Activated naive CD4-positive, alpha-beta T cell treated with anti-CD3 and anti-CD28 coated beads, Interleukin-2, amount 50 U/mL, for 72 hours (primary cell): Measurements from ENCODE around the gene STIM2. TPM values are rescaled to one million over a fixed set of nuclear protein-coding genes. Genes with fewer than 3 reads are reported as not detected.
"Not testable (repeated sequence)": the region's sequence is repeated elsewhere in the genome, so short reads cannot be mapped to it uniquely, and the experiment has no call there.

Experiments used
- ATAC-seq, 2 donors: fragments of 150-1000 bp; cut with Tn5 transposase; 2 replicates each; pipeline ENCODE4 v1.10.0; 2021; ENCODE audit warnings: mild to moderate bottlenecking in 2 of 2, moderate library complexity in 2 of 2
- DNase-seq, 2 donors: peaks; one replicate each; pipeline ENCODE4 v3.0.0; 2021 to 2022; ENCODE audit warnings: low spot score in 2 of 2
- H3K27ac Mint-ChIP-seq, 2 donors: one replicate each; pipeline ENCODE4 v1.8.0; 2022; ENCODE audit warnings: mild to moderate bottlenecking in 2 of 2, mixed read lengths in 2 of 2
- H3K36me3 Mint-ChIP-seq, 2 donors: one replicate each; pipeline ENCODE4 v1.8.0; 2022; ENCODE audit warnings: mixed read lengths in 2 of 2
- H3K9me3 Mint-ChIP-seq, 2 donors: one replicate each; pipeline ENCODE4 v1.8.0; 2022; ENCODE audit warnings: mixed read lengths in 2 of 2
- total RNA-seq, 2 donors: library from RNA; stranded (reverse); gene quantifications; one replicate each; pipeline ENCODE4 v1.2.3, GENCODE V29; 2022

Gene STIM2
- total RNA-seq, 2 donors from 2014 or later, result 43.0 to 49.1 TPM

DNA sequence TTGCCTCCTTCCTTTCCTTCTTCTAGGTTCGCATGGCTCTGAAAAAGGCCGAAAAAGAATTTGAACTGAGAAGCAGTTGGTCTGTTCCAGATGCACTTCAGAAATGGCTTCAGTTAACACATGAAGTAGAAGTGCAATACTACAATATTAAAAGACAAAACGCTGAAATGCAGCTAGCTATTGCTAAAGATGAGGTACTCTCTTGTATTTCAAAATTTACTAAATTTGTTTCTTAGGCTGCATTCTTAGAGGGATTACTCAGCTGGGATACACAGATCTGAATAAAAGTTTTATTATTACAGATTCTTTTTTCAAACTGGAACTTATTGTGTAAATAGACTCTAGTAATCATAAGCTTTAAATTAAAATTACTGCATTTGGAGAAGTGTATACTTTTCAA, 146.9 kb downstream of the STIM2 start:
- no peaks in the 10 kb centered on the region for H3K9me3 Mint-ChIP-seq
- DNase-seq, result no peak
- no peaks in the 10 kb centered on the region for H3K36me3 Mint-ChIP-seq
- H3K27ac Mint-ChIP-seq, result no peak overlapping the region
- ATAC-seq, result no peak

DNA sequence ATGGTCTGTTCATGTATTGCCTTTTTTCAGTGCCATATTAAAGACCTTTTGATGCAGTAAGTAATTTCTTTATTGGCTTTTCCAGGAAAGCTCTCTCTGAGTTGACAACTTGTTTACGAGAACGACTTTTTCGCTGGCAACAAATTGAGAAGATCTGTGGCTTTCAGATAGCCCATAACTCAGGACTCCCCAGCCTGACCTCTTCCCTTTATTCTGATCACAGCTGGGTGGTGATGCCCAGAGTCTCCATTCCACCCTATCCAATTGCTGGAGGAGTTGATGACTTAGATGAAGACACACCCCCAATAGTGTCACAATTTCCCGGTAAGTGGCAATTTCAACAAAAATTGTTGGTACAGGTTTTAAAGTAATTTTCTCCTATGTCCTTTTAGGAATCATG, 148.0 kb downstream of the STIM2 start:
- no peaks in the 10 kb centered on the region for H3K9me3 Mint-ChIP-seq
- H3K36me3 Mint-ChIP-seq, result no peaks in the 10 kb centered on the region

DNA sequence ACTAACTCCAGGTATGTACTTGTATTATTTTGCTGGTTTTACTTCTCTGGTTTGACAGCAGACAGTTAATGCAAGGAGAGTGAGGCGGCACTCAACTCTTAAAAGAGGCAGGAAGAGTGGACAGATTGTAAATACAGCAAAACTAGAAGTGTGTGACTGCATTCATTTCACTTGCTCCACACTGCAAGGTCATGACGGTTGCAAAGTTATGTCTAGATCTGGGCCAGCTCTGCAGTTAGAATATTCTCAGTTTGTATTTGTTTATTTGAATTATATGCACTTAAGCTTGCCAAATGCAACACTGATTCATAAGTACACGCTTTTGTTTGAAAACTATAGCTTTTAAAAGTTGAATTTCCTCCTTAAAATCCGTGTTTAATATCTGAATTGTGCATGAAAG, 148.9 kb downstream of the STIM2 start:
- ATAC-seq (no peak), DNase-seq (no peak)
- Mint-ChIP-seq H3K36me3 (no peaks in the 10 kb centered on the region), H3K9me3 (no peaks in the 10 kb centered on the region), H3K27ac (no peak overlapping the region)

More for the DNA sequence above, 148.0 kb downstream of the STIM2 start:
- DNase-seq, result no peak
- H3K27ac Mint-ChIP-seq, result no peak overlapping the region
- no peak for ATAC-seq

DNA sequence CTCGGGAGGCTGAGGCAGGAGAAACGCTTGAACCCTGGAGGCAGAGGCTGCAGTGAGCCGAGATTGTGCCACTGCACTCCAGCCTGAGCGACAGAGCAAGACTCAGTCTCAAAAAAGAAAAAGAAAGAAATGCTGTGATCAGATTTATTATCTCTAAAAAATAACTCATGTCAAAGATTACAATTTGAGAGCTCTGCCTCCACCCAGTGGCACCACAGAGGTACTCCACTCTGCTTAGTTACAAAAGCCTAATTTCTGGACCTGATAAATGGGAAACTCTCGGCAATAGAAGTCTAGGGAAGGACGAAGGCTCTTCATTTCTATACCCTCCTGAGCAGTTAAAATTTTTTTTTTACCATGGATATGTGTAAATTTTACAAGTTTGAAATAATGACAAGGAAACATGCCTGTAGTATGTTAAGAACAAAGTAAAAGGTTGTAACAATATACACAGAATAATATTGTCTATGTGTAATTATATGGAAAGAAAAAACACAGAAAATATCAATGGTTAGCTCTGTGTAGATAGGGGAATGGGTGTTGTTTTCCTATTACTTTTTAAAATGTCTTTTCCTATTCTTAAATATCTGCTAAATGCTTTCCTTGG, 149.8 kb downstream of the STIM2 start:
- peak in 1 of 2 donors; percentile 31 for DNase-seq
- no peaks in the 10 kb centered on the region for H3K9me3 Mint-ChIP-seq
- no peak overlapping the region for H3K27ac Mint-ChIP-seq
- H3K36me3 Mint-ChIP-seq, result no peaks in the 10 kb centered on the region
- peak; percentile 47 to 56 for ATAC-seq

DNA sequence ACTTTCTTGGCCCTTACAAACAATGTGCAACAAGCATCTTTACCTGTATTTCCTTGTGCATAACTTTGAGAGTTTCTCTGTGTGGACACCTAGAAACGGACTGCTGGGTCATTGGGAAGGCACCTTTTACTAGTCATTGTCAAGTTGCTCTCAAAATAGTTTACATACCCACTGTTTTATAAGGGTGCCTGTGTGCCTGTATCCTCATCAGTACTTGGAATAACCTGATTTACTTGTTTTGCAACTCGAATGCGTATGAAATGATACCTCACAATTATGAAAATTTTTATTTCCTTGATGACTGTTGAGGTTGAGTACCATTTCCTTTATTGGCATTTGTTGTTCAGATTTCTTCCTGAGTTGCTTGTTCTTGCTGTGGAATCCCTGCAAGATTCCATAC, 150.8 kb downstream of the STIM2 start:
- DNase-seq, result no peak
- Mint-ChIP-seq H3K27ac (no peak overlapping the region), H3K36me3 (peaks cover 0 to 6% of the 10 kb centered on the region in 2 donors), H3K9me3 (peaks cover 0 to 4% of the 10 kb centered on the region in 2 donors)
- ATAC-seq, result no peak

DNA sequence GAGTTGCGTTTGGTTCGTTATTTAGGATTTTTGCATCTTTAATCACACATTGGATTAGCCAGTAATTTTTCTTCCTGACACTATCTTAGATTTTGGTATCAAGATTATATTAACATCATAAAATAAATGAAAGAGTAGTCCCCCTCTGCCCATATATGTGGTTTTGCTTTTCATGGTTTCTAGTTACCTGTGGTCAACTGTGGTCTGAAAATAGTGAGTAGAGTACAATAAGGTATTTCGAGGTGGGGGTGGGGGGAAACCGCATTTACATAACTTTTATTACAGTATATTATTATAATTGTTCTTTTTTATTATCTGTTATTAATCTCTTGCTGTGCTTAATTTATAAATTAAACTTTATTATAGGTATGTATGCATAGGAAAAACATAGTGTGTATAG, 152.4 kb downstream of the STIM2 start:
- DNase-seq (no peak), ATAC-seq (no peak)
- H3K36me3 Mint-ChIP-seq, result peaks cover 0 to 19% of the 10 kb centered on the region in 2 donors
- H3K27ac Mint-ChIP-seq, result no peak overlapping the region
- peaks cover 0 to 4% of the 10 kb centered on the region in 2 donors for H3K9me3 Mint-ChIP-seq

DNA sequence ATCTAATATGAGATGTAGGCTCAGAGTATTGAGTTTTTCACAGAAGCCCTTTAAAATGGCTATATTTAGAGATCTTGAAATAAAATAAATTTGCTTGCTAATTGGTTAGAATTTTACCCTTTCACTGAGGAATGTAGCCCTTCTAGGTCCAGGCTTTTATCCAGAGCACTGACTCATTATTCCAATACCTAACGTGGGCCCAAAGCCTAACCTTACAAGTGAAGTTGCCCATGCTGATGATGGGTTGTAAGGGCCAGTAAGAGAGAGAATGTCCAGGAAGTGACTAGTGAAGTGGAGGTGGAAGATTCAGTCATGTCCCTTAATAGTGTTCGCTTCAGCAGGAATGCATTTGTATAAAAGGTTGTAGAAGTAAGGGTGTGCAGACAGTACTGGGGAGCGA, 155.9 kb downstream of the STIM2 start:
- ATAC-seq (no peak), DNase-seq (no peak)
- Mint-ChIP-seq H3K9me3 (peaks cover 0 to 4% of the 10 kb centered on the region in 2 donors), H3K36me3 (peaks cover 7 to 33% of the 10 kb centered on the region in 2 donors), H3K27ac (no peak overlapping the region)

DNA sequence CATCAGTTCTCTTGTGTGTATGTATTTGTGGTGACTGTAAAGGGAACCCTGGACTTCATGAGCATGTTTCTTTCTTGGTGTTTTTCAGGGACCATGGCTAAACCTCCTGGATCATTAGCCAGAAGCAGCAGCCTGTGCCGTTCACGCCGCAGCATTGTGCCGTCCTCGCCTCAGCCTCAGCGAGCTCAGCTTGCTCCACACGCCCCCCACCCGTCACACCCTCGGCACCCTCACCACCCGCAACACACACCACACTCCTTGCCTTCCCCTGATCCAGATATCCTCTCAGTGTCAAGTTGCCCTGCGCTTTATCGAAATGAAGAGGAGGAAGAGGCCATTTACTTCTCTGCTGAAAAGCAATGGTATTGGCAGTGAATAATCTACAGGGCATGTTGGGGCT, 157.0 kb downstream of the STIM2 start:
- no peak for DNase-seq
- Mint-ChIP-seq H3K36me3 (peaks cover 7 to 34% of the 10 kb centered on the region in 2 donors), H3K27ac (peak overlapping the region in 1 of 2 donors; percentile 27), H3K9me3 (peaks cover 0 to 4% of the 10 kb centered on the region in 2 donors)
- peak in 1 of 2 donors; percentile 5 for ATAC-seq

DNA sequence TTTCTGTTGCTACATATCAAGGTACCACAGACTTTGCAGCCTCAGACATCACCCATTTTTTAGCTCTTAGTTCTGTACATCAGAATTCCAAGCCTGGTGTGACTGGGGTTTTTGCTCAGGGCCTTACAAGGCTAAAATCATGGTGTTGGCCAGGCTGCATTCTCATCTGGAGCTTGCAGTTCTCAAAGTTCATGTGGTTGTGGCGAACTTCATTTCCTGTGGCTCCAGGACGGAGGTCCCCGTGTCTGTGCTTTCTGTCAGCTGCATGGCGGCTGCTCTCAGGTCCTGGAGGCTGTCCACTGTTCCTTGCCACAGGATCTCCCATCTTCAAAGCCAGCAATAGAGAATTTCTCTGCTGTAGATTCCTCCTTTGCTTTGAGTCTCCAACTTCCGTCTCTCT, 157.4 kb downstream of the STIM2 start:
- no peak for DNase-seq
- ATAC-seq, result peak; percentile 22 to 40
- Mint-ChIP-seq H3K36me3 (peaks cover 7 to 34% of the 10 kb centered on the region in 2 donors), H3K9me3 (peaks cover 0 to 4% of the 10 kb centered on the region in 2 donors), H3K27ac (peak overlapping the region in 1 of 2 donors; percentile 66)

DNA sequence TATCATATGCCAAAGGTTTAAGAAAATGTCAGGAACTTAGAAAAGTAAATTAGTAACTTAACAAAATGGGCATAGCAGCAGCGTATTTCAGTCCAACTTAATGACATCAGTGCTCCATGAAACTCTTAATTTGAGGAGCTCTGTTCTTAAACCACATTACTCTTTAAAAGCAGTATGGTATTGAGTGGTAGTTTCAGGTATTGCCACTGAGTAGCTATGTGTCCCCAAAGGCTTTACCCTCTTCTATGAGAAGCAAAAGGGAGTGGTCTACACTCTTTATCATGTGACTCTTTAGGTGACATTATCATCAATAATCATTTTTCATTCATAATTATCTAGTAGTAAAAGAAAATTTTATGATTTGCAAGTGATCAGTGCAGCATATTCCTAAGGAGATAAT, 158.3 kb downstream of the STIM2 start:
- DNase-seq (no peak), ATAC-seq (peak; percentile 22 to 52)
- H3K36me3 Mint-ChIP-seq, result peaks cover 7 to 42% of the 10 kb centered on the region in 2 donors
- no peak overlapping the region for H3K27ac Mint-ChIP-seq
- peaks cover 0 to 4% of the 10 kb centered on the region in 2 donors for H3K9me3 Mint-ChIP-seq

DNA sequence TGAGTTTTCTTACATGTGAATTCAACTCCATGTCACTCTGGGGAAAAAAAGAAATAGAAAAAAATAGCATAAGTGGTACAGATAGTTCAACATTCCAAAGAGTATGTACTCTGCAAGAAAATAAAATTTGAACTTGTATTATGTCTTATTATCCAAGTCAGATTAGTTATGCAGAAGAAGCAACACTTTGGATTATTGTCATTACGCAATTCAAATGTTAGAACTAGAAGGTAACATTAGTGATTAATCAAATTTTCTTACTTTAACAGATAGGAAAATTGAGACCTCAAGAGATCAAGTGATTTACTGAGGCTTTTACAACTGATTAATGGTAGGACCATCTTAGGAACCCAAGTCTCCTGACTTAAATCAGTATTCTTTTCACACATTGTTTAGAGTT, 159.1 kb downstream of the STIM2 start:
- Mint-ChIP-seq H3K9me3 (peaks cover 0 to 4% of the 10 kb centered on the region in 2 donors), H3K36me3 (peaks cover 7 to 42% of the 10 kb centered on the region in 2 donors), H3K27ac (no peak overlapping the region)
- DNase-seq (no peak), ATAC-seq (no peak)

DNA sequence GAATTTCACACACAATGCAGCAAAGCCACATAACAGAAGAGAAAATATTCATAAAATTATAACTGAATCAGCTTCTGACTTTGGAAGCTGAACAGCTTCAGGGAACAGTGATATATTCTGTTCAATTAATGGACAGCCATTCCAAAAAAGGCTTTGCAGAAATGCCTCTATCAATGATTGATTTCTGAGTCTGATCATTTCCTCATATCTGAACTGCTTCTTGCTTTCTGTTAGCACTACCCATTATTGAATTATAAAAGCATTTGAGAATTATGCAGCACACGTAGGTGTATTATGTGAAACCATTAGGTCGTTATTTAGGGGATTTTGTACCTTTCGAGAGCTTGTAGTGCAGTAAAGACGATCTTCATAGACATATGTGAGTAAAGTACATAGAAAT, 159.6 kb downstream of the STIM2 start:
- Mint-ChIP-seq H3K27ac (no peak overlapping the region), H3K9me3 (peaks cover 0 to 4% of the 10 kb centered on the region in 2 donors), H3K36me3 (peaks cover 7 to 42% of the 10 kb centered on the region in 2 donors)
- ATAC-seq (no peak), DNase-seq (no peak)

DNA sequence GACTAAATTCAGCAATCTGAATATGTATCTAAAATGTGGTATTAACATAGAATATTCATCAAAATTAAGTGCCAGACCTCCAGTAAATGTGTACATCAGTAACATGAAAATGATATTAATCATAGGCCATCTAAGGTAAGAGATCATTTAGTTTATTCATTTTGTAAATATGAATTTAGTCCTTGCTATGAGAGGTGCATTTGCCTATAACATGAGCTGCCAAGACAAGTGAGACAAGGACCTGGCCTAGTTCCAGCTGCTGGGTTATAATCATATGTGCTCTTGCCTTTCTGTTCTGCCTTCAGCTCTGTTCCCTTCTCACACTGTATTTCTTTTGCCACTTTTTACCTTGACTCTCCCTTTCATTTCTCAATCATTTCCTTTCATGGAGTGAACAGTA, 160.0 kb downstream of the STIM2 start:
- DNase-seq, result no peak
- no peak for ATAC-seq
- H3K9me3 Mint-ChIP-seq, result peaks cover 0 to 4% of the 10 kb centered on the region in 2 donors
- H3K36me3 Mint-ChIP-seq, result peaks cover 7 to 42% of the 10 kb centered on the region in 2 donors
- H3K27ac Mint-ChIP-seq, result peak overlapping the region in 1 of 2 donors; percentile 3

DNA sequence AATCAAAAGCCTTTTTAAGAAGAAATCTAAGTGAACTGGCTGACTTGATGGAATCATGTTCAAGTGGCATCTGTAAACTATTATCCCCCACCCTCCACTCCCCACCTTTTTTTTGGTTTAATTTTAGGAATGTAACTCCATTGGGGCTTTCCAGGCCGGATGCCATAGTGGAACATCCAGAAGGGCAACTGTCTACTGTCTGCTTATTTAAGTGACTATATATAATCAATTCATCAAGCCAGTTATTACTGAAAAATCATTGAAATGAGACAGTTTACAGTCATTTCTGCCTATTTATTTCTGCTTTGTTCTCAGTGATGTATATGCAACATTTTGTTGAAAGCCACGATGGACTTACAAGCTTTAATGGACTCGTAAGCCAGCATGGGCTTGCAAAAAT, 162.3 kb downstream of the STIM2 start:
- ATAC-seq (peak in 1 of 2 donors; percentile 62), DNase-seq (no peak)
- Mint-ChIP-seq H3K9me3 (no peaks in the 10 kb centered on the region), H3K36me3 (peaks cover 7 to 24% of the 10 kb centered on the region in 2 donors), H3K27ac (no peak overlapping the region)

DNA sequence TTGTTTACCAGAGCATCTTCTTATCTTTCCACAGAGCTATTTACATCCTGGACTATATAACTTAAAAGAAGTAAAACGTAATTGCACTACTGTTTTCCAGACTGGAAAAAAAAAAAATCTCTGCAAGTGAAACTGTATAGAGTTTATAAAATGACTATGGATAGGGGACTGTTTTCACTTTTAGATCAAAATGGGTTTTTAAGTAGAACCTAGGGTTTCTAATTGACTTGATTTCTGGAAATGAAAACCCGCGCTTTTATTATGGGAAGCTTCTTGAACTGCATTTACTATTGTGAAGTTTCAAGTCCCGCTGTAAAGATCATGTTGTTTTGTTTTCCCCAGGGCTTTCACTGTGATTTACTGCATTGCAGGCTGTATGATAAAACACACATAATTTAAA, 162.7 kb downstream of the STIM2 start:
- DNase-seq (no peak), ATAC-seq (peak in 1 of 2 donors; percentile 74)
- peaks cover 3 to 20% of the 10 kb centered on the region in 2 donors for H3K36me3 Mint-ChIP-seq
- H3K27ac Mint-ChIP-seq, result peak overlapping the region in 1 of 2 donors; percentile 37
- no peaks in the 10 kb centered on the region for H3K9me3 Mint-ChIP-seq

DNA sequence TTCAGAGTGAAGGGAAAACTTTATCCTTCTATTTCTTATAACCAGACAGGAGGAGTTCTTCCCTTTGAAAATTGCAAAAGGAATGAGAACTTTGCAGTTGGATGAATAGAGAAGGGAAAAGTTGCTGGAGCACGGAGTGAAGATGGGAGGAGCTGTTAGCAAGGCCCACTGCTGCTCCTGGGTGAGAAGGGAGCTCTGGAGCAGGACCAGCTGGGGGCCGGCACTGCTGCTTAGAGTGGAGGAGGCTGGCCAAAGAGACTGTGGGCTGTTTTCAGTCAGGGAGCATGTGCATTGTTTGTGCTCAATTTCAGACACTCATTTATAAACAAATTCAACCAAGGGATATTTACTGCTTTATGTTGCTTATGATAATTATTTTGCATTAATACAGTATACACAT, 164.2 kb downstream of the STIM2 start:
- H3K36me3 Mint-ChIP-seq, result peaks cover 0 to 16% of the 10 kb centered on the region in 2 donors
- DNase-seq (no peak), ATAC-seq (no peak)
- no peaks in the 10 kb centered on the region for H3K9me3 Mint-ChIP-seq
- peak overlapping the region in 1 of 2 donors; percentile 81 for H3K27ac Mint-ChIP-seq

DNA sequence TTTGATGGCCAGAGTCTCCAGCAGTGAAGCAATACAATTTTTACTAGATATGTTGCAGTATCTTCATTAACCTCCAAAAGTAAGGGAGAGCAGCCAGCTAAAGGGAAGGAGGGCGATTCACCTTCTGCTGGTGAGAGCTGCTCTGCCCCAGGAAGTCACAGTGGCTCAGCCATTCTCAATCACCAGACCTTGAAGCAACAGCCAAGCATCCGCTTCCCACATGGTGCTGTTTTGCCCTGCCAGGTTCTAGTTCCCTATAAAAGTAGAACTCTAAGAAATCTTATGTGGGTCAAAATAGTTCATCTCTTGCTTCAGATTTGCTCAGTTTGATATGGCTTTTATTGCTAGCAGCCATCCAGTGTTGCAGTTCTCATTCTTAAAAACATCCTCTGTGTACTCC, 166.8 kb downstream of the STIM2 start:
- Mint-ChIP-seq H3K9me3 (no peaks in the 10 kb centered on the region), H3K36me3 (peaks cover 0 to 8% of the 10 kb centered on the region in 2 donors), H3K27ac (no peak overlapping the region)
- no peak for ATAC-seq
- DNase-seq, result no peak

DNA sequence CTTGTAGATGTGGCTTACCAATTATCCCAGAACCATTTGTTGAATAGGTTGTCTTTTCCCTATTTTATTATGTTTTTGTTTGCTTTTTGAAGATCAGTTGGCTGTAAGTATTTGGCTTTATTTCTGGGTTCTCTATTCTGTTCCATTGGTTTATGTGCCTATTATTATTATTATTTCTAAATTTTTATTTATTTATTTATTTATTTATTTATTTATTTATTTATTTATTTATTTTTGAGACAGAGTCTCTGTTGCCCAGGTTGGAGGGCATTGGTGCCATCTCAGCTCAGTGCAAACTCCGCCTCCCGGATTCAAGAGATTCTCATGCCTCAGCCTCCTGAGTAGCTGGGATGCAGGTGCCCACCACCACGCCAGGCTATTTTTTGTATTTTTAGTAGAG, 174.5 kb downstream of the STIM2 start:
- H3K9me3 Mint-ChIP-seq, result not testable (repeated sequence)

More for the DNA sequence above, 174.5 kb downstream of the STIM2 start:
- not testable (repeated sequence) for DNase-seq, ATAC-seq, H3K36me3 Mint-ChIP-seq, H3K27ac Mint-ChIP-seq
